Gastroesophageal sphincter (tissue), 4 donors: ENCODE measurements around the gene CWF19L1. TPM values are rescaled to one million over a fixed set of nuclear protein-coding genes. Genes with fewer than 3 reads are reported as not detected.

Experiments
- ATAC-seq: fragments of 150-250 bp; one replicate; pipeline ENCODE4 v1.9.1; 2016; ENCODE audit warnings: mild to moderate bottlenecking, moderate library complexity
- H3K27ac ChIP-seq, 4 donors: fragments of 200-600 bp; sonication (generic) in 3 of 4; 1 replicate in 3 of 4; 2 replicates in 1 of 4; pipeline ENCODE4 v1.5.1; 2016 to 2019
- H3K27me3 ChIP-seq: fragments of 200-600 bp; sonication (generic); one replicate; pipeline ENCODE4 v1.5.1; 2019
- H3K36me3 ChIP-seq, 2 donors: fragments of 200-600 bp; sonication (generic); one replicate each; pipeline ENCODE4 v1.5.1; 2019; ENCODE audit warnings: control low read depth in 1 of 2
- H3K4me1 ChIP-seq, 3 donors: fragments of 200-600 bp; sonication (generic); 1 replicate in 2 of 3; 2 replicates in 1 of 3; pipeline ENCODE4 v1.5.1; 2016 to 2019; ENCODE audit warnings: control low read depth in 2 of 3
- H3K4me3 ChIP-seq, 2 donors: fragments of 200-600 bp; sonication (generic); one replicate each; pipeline ENCODE4 v1.5.1; 2019; ENCODE audit warnings: mild to moderate bottlenecking in 1 of 2, moderate library complexity in 1 of 2
- H3K9me3 ChIP-seq, 3 donors: fragments of 200-600 bp; sonication (generic); one replicate each; pipeline ENCODE4 v1.5.1; 2017 to 2019; ENCODE audit warnings: control low read depth in 2 of 3
- CTCF ChIP-seq, 4 experiments: fragments of 200-600 bp in 2 of 4; fragments of 450-650 bp in 2 of 4; sonication (generic) in 1 of 4; IDR thresholded peaks; one replicate each; pipeline ENCODE4 v1.5.1; 2017 to 2019; ENCODE audit warnings: antibody characterized with exemption in 4 of 4, mild to moderate bottlenecking in 2 of 4, moderate library complexity in 2 of 4
- EP300 ChIP-seq: sonication (generic); formaldehyde crosslinking; IDR thresholded peaks from one replicate; pipeline ENCODE4 v1.6.1; 2017; ENCODE audit warnings: antibody characterized with exemption, mild to moderate bottlenecking
- POLR2A ChIP-seq, 2 donors: fragments of 450-650 bp; IDR thresholded peaks; one replicate each; pipeline ENCODE4 v1.6.1; 2017; ENCODE audit warnings: antibody characterized with exemption in 2 of 2, mild to moderate bottlenecking in 2 of 2, moderate library complexity in 1 of 2
- POLR2AphosphoS5 ChIP-seq: sonication (generic); formaldehyde crosslinking; IDR thresholded peaks from one replicate; pipeline ENCODE4 v1.6.1; 2017; ENCODE audit warnings: antibody characterized with exemption
- WGBS, 2 donors: methylation state at CpG; one replicate each; pipeline ENCODE4 v1.1.5; 2018; ENCODE audit warnings: low coverage in 1 of 2; 5-methylcytosine and 5-hydroxymethylcytosine counted together
- total RNA-seq, 4 donors: library from RNA; depleted of rRNA; stranded (reverse); fragments of >200 nt; gene quantifications; one replicate each; pipeline ENCODE4 v1.1.0, GENCODE V29; 2016

The CWF19L1 gene
- total RNA-seq, 4 donors from 2014 or later = 9.3 to 20.7 (median 15.8) TPM

GRCh38 chr10:100291356-100291755, 23.9 kb upstream of the CWF19L1 start:
- no peaks in the 10 kb centered on the region for H3K9me3 ChIP-seq
- peaks cover 32% of the 10 kb centered on the region for H3K27me3 ChIP-seq
- peaks cover 0 to 7% (median 0%) of the 10 kb centered on the region in 3 donors for H3K4me1 ChIP-seq
- WGBS, 2 donors = 70 to 78% methylated on average over 3 of the region's 3 CpGs
- H3K27ac ChIP-seq = peak overlapping the region in 1 of 4 donors; percentile 24
- no peaks in the 10 kb centered on the region for H3K36me3 ChIP-seq
- no peak overlapping the region for H3K4me3 ChIP-seq
- no peak for TF ChIP-seq POLR2A (IDR thresholded peaks at IDR 0.05)
- TF ChIP-seq POLR2AphosphoS5 = no peak
- TF ChIP-seq EP300 = no peak
- no peak for TF ChIP-seq CTCF (IDR thresholded peaks at IDR 0.05)
- ATAC-seq = no peak

- Histone ChIP-seq H3K36me3 (no peaks in the 10 kb centered on the region), H3K4me3 (no peak overlapping the region), H3K27ac (no peak overlapping the region), H3K27me3 (peaks cover 15% of the 10 kb centered on the region), H3K4me1 (peaks cover 0 to 20% (median 8%) of the 10 kb centered on the region in 3 donors), H3K9me3 (no peaks in the 10 kb centered on the region)
- 63% methylated on average over 1 of the region's 2 CpGs; no CpG with 5 or more reads in 1 of the 2 donors for WGBS, 2 donors
- TF ChIP-seq EP300 (no peak), POLR2A (IDR thresholded peaks at IDR 0.05) (no peak), CTCF (IDR thresholded peaks at IDR 0.05) (no peak), POLR2AphosphoS5 (no peak)
- no peak for ATAC-seq
Observed at GRCh38 chr10:100289641-100290040, 22.2 kb upstream of the CWF19L1 start.

GRCh38 chr10:100288196-100288595, 20.8 kb upstream of the CWF19L1 start:
- ATAC-seq = no peak
- Histone ChIP-seq H3K4me3 (no peak overlapping the region), H3K4me1 (peaks cover 0 to 35% (median 8%) of the 10 kb centered on the region in 3 donors), H3K27ac (no peak overlapping the region), H3K9me3 (no peaks in the 10 kb centered on the region), H3K27me3 (peaks cover under 1% of the 10 kb centered on the region), H3K36me3 (peaks cover 0 to 4% of the 10 kb centered on the region in 2 donors)
- 73 to 90% methylated on average over 2 to 4 of the region's 5 CpGs for WGBS, 2 donors
- TF ChIP-seq POLR2A (IDR thresholded peaks at IDR 0.05) (no peak), CTCF (IDR thresholded peaks at IDR 0.05) (no peak), POLR2AphosphoS5 (no peak), EP300 (no peak)

- H3K27ac ChIP-seq = no peak overlapping the region
- H3K4me3 ChIP-seq = no peak overlapping the region
- no peaks in the 10 kb centered on the region for H3K27me3 ChIP-seq
- 100% methylated on average over 1 of the region's 6 CpGs for WGBS, 2 donors
- no peak for TF ChIP-seq CTCF (IDR thresholded peaks at IDR 0.05)
- no peak for TF ChIP-seq POLR2A (IDR thresholded peaks at IDR 0.05)
- TF ChIP-seq EP300 = no peak
- no peak for TF ChIP-seq POLR2AphosphoS5
- ATAC-seq = no peak
- H3K36me3 ChIP-seq = peaks cover 0 to 9% of the 10 kb centered on the region in 2 donors
- no peaks in the 10 kb centered on the region for H3K9me3 ChIP-seq
- peaks cover 0 to 39% (median 8%) of the 10 kb centered on the region in 3 donors for H3K4me1 ChIP-seq
Observed at GRCh38 chr10:100287756-100288155, 20.3 kb upstream of the CWF19L1 start.
